ENCODE results near the gene NPL. TPM values are rescaled to one million over a fixed set of nuclear protein-coding genes. Genes with fewer than 3 reads are reported as not detected.

The NPL gene
- total RNA-seq, 2 experiments from 2014 or later, result 4.5 to 4.9 TPM

- POLR2A ChIA-PET, result interaction anchor here (1.0 to 2.4 kb wide), 6 partner anchors 178 to 192 kb away, joined by 3 to 12 read pairs (median 4); partner anchors contain the start of gene RGS16
Observed at GRCh38 chr1:182781841-182782586, 7.6 kb upstream of the NPL start.

GRCh38 chr1:182782587-182782913 lies 7.0 kb upstream of the NPL start:
- DNase-seq (no peak), ATAC-seq (no peak)
- Mint-ChIP-seq H3K4me3 (no peak overlapping the region), H3K27me3 (peaks cover 8% of the 10 kb centered on the region), H3K4me1 (ENCODE audit: low read depth) (peaks cover 11% of the 10 kb centered on the region), H3K9me3 (no peaks in the 10 kb centered on the region), H3K27ac (no peak overlapping the region), H3K36me3 (ENCODE audit: low read depth) (no peaks in the 10 kb centered on the region)
- intact Hi-C loops (cut with micrococcal nuclease), result loop anchor here (5.0 kb wide), 1 partner anchor 65 kb away; no protein-coding TSS in a partner anchor
- ChIA-PET CTCF (interaction anchor here (0.6 to 19.1 kb wide), 42 partner anchors 9 to 639 kb away, joined by 3 to 1003 read pairs (median 5); partner anchors contain the start of genes RGS16 and RNASEL), POLR2A (interaction anchor here (1.0 to 2.4 kb wide), 5 partner anchors 179 to 187 kb away, joined by 4 to 12 read pairs (median 5); partner anchors contain the start of gene RGS16)
- TF ChIP-seq CTCF (IDR thresholded peaks at IDR 0.05), result peak; percentile 21

More at GRCh38 chr1:182781841-182782586, 7.6 kb upstream of the NPL start:
- CTCF ChIA-PET, result interaction anchor here (0.6 to 19.1 kb wide), 44 partner anchors 9 to 639 kb away, joined by 3 to 1003 read pairs (median 5); partner anchors contain the start of genes RGS16 and RNASEL
- intact Hi-C loops (cut with micrococcal nuclease), result loop anchor here (5.0 kb wide), 1 partner anchor 65 kb away; no protein-coding TSS in a partner anchor
- no peak overlapping the region for H3K4me3 Mint-ChIP-seq
- DNase-seq (peak; percentile 86), ATAC-seq (peak; percentile 72)
- H3K4me1 Mint-ChIP-seq (ENCODE audit: low read depth), result peaks cover 15% of the 10 kb centered on the region
- peak; percentile 72 for TF ChIP-seq CTCF (IDR thresholded peaks at IDR 0.05)
- no peaks in the 10 kb centered on the region for H3K36me3 Mint-ChIP-seq (ENCODE audit: low read depth)
- H3K27ac Mint-ChIP-seq, result no peak overlapping the region
- H3K27me3 Mint-ChIP-seq, result peaks cover 9% of the 10 kb centered on the region
- no peaks in the 10 kb centered on the region for H3K9me3 Mint-ChIP-seq

- ChIA-PET POLR2A (interaction anchor here (0.8 to 2.4 kb wide), 5 partner anchors 171 to 189 kb away, joined by 3 to 12 read pairs (median 5); partner anchors contain the start of gene RGS16), CTCF (interaction anchor here (0.8 to 19.1 kb wide), 34 partner anchors 8 to 640 kb away, joined by 3 to 1003 read pairs (median 6); partner anchors contain the start of genes RGS16 and RNASEL)
- Mint-ChIP-seq H3K27ac (no peak overlapping the region), H3K4me3 (no peak overlapping the region), H3K27me3 (peaks cover 11% of the 10 kb centered on the region), H3K4me1 (ENCODE audit: low read depth) (peaks cover 11% of the 10 kb centered on the region), H3K9me3 (no peaks in the 10 kb centered on the region), H3K36me3 (ENCODE audit: low read depth) (no peaks in the 10 kb centered on the region)
- no peak for ATAC-seq
- DNase-seq, result peak; percentile 25
- TF ChIP-seq CTCF (IDR thresholded peaks at IDR 0.05), result no peak
- intact Hi-C loops (cut with micrococcal nuclease), result loop anchor here (5.0 kb wide), 1 partner anchor 66 kb away; no protein-coding TSS in a partner anchor
Observed at GRCh38 chr1:182783068-182783467, 6.5 kb upstream of the NPL start.

GRCh38 chr1:182784556-182785171 lies 4.9 kb upstream of the NPL start:
- CTCF ChIA-PET, result interaction anchor here (0.6 to 19.1 kb wide), 24 partner anchors 21 to 704 kb away, joined by 3 to 1003 read pairs (median 4); partner anchors contain the start of genes RGS16 and RNASEL
- Mint-ChIP-seq H3K27me3 (peaks cover 10% of the 10 kb centered on the region), H3K4me1 (ENCODE audit: low read depth) (peaks cover 18% of the 10 kb centered on the region), H3K9me3 (no peaks in the 10 kb centered on the region), H3K27ac (no peak overlapping the region), H3K36me3 (ENCODE audit: low read depth) (no peaks in the 10 kb centered on the region), H3K4me3 (no peak overlapping the region)
- DNase-seq, result peak; percentile 38
- POLR2A ChIA-PET, result interaction anchor here (0.6 to 1.7 kb wide), 4 partner anchors 71 to 189 kb away, joined by 3 to 5 read pairs (median 3); no protein-coding TSS in a partner anchor
- intact Hi-C loops (cut with micrococcal nuclease), result loop anchor here (1.0 to 5.0 kb wide), 3 partner anchors 67 to 338 kb away; no protein-coding TSS in a partner anchor
- TF ChIP-seq CTCF (IDR thresholded peaks at IDR 0.05), result peak; percentile 84
- no peak for ATAC-seq
